NCI-H748 (cell line): Measurements from ENCODE around the gene HACD2.

Experiments used
- DNase-seq: peaks from one replicate; lab custom pipeline; 2025; ENCODE audit not compliant: unreplicated experiment; lab: John Stamatoyannopoulos, UW

The HACD2 gene

GRCh38 chr3:123449102-123449996 lies 135.5 kb downstream of the HACD2 start:
- DNase-seq = peak; percentile 52

DNA sequence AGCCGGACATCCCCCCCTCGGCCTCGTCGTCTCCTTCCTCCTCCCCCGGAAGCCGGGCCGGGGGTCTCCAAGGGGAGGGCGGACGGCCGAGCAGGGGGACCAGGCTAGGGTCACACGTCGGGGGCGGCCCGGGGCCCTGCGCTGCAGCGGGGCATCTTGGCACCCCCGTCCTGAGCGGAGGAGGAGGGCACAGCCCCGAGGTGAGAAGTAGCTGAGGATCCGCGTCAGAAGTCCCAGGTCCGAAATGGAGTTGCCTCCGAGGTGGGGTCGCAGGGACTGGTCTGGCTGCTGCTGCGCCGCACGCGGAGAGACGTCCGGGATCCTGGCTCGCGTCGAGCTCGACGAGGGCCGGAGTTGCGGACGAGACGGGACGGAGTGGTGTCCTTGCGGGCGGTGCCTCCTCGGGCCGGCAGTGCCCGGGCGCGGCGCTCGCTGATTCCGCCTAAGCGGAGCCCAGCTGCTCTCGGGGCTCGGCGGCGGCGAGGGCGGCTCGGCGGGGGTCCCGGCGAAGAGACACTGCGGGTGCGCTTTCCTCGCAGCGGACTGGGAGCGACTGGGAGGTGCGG lies 136.2 kb downstream of the HACD2 start, which contains the start of gene ADCY5:
Gene ADCY5 (minus strand): TSS at position 555 of the 566 bp plus-strand sequence. CDS start 545 bp downstream, at position 10.
- DNase-seq = peak; percentile 44

DNA sequence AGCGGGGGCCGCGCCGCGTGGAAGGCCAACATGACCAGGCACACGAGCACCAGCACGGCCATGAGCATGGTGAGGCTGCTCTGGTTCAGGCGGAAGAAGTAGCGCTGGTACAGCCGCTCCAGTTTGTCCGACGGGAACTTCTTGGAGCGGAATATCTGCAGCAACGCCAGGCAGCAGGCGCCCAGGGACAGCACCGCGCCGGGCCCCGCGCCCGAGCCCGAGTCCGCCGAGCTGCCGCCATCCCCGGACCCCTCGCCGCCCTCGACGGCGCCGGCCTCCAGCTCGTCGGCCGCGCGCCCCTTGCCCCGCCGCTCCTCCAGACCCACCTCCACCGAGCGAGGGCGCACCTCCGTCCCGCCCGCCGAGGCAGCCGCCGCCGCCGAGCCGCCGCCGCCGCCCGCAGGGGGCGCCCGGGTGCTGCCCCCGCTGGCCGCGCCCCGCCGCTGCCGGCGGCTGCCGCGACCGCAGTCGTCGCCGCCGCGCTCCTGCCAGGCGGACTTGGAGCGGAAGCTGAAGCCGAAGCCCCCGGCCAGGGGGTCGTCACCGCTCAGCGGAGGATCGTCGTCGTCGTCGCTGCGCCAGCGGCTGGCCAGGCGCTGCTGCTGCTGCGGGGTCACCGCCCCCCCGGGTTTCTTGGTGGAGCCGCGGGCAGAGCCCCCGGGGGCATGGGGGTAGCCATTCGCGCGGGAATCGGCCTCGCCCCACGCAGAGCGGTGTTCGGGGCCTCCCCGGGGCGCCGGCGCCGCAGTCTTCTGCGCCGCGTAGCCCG lies 136.9 kb downstream of the HACD2 start:
- peak; percentile 51 for DNase-seq

GRCh38 chr3:123447416-123447748 lies 137.5 kb downstream of the HACD2 start:
- no peak for DNase-seq

DNA sequence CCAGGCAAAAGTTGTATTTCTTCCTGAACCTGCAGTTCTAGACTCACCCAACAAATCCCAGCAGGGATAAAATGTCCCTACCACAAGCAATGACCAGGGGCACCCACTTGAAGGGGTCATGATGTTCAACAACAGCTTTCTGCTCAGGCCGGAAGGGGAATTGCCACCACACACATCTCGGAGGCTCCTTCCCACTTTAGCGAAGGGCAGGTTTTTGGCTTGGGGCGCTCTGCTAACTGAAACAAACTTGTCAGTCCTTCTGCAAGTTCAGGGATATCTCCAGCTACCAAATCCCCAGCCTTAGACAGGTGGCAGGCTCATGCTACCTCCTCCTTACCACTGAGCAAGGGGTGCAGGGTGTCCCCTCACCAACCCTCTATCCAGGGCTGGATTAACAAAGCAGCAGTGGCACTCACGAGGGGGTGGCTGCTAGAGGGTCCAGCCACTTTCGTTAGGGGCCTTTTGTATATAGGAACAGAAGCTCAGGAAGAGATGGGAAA lies 138.2 kb downstream of the HACD2 start:
- DNase-seq = no peak

DNA sequence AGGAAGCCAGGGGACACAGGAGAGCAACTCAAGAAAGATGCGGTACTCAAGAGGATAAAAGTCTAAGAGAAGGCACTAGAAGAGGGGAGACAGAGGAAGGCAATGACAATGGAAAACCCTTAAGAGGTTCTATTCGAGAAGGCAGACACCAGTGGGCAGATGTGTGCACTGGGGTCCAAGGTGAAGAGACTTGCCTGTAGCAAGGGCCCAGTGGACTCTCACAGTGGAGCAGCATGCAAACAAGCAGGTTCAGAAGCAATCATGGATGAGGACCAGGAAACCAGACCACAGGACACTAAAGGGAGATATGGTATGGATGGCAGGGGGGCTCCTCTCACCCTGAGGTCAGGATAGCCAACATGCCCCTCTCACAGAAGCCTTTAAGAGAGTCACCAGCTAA lies 138.6 kb downstream of the HACD2 start:
- no peak for DNase-seq

- DNase-seq = no peak
Measured at GRCh38 chr3:123445702-123446101, 139.2 kb downstream of the HACD2 start.

DNA sequence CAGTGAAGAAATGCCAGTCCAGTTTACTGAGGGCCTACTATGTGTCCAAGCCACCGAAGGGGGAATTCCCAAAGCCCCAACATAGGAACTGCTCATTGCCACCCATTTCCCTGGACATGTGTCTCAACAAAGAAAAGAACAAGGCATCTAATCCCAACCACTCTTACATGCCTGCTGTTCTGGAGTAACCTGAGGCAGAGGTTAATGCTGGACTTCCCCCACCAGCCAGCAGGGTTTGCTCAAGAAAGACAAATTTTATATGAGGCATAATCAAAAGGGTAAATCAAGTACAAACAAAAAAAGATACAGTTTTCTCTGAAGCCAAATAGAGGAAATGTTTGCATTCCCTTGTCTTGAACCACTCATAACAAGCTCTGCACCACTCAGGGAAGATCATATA lies 140.1 kb downstream of the HACD2 start:
- DNase-seq = no peak

DNA sequence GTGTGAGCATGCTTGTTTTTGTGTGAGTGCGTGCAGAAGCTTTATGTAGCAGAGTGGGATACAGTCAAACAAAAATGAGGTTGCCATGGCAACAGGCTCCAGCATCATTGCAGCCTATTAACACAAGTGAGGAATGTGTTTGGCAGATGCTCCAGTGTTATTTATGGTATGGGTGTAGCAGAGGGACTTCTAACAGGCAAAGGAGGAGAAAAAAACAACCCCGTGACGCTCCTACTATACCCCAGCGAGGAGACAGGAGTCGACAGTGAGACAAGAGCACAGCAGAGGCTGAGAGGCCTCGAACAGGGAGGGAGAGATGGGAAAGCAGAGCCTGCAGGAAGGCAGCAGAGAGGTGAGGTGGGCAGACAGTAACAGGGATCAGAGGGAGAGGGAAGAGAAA lies 140.8 kb downstream of the HACD2 start:
- DNase-seq = peak; percentile 88

DNA sequence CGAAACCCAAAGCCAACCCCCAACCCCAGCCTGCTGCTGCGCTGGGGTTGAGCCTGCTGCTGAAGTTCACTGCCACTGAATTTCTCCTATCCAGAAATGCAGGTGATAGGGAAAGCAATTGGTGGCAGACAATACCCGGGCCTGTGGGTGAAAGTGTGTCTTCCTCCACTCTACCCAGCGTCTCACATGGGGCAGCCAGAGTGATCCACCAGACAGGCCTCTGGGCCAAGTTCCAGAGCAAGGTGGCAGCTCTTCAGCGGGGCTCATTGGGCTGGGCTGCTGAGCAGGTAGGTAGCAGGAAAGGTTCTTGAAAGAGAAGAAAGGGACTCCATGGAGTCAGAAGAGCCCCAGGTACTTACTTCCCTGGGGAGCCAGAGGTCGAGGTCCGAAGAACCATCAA lies 141.9 kb downstream of the HACD2 start:
- DNase-seq = no peak

DNA sequence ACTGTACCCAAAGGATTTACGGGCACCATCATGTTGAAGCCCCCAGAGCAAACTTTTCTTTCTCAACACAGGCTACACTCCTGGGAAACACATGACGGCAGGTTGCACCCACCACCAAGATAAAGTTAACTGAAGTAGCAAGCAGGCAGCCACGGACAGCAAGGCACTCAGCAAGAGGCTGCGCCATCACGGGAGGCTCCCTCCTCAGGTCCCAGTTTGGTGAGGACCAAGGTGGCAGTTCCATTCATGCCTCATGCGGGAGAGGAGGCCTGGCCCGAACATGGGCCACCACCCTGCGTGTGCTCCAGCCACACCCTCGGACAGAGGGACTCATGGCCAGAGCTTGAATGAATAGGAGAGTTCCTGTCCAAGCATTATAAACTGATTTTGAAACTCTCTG lies 142.7 kb downstream of the HACD2 start:
- no peak for DNase-seq
